Nephron progenitor cell (in vitro differentiated cells): ENCODE results near the gene PAK4.
A peak's percentile ranks its signal among the peaks of the same experiment; 100 is the strongest.

Experiments
- DNase-seq: peaks from one replicate; pipeline ENCODE4 v3.0.0; 2021
- H3K27ac Mint-ChIP-seq: 2 replicates; pipeline ENCODE4 v1.8.0; 2021; ENCODE audit warnings: mild to moderate bottlenecking, moderate library complexity, mixed read lengths
- H3K27me3 Mint-ChIP-seq: 2 replicates; pipeline ENCODE4 v1.8.0; 2021; ENCODE audit warnings: mild to moderate bottlenecking, low read depth, mixed read lengths; ENCODE audit not compliant: poor library complexity
- H3K36me3 Mint-ChIP-seq: 2 replicates; pipeline ENCODE4 v1.8.0; 2021; ENCODE audit warnings: low read depth, mixed read lengths
- H3K4me1 Mint-ChIP-seq: 2 replicates; pipeline ENCODE4 v1.8.0; 2021; ENCODE audit warnings: mixed read lengths
- H3K4me3 Mint-ChIP-seq: 2 replicates; pipeline ENCODE4 v1.8.0; 2021; ENCODE audit warnings: mild to moderate bottlenecking, moderate library complexity, mixed read lengths
- H3K9me3 Mint-ChIP-seq: 2 replicates; pipeline ENCODE4 v1.8.0; 2021; ENCODE audit warnings: mild to moderate bottlenecking, moderate library complexity, mixed read lengths
- TF ChIP-seq, protein P1 (sequence below): fragments of 200-600 bp; sonication (generic); IDR thresholded peaks from 2 replicates; pipeline ENCODE4 v1.5.0; 2021; ENCODE audit warnings: antibody characterized with exemption

Gene PAK4

DNA sequence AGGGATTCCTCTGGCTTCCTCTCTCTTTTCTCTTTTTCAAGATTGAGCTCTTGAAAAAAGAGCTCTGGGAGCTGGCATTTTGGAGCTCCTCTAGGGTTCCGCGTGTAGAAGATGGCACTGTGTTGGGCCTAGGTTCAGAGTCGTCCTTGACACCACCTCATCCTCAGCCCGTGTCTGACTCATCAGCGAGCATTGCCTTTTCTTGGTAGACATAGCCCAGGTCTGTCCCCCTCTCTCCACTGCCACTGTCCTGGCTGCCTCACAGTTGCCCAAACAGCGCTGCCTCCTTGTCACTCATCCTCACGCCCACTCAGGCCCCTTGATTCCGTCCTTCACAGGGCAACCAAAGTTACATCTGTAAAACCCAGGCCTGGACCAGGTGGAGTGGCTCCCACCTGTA, 24.6 kb downstream of the PAK4 start:
- Mint-ChIP-seq H3K36me3 (peaks cover 38% of the 10 kb centered on the region), H3K4me3 (no peak overlapping the region), H3K4me1 (peaks cover 20% of the 10 kb centered on the region), H3K9me3 (peaks cover 23% of the 10 kb centered on the region), H3K27ac (no peak overlapping the region), H3K27me3 (no peaks in the 10 kb centered on the region)
- TF ChIP-seq, protein P1, sequence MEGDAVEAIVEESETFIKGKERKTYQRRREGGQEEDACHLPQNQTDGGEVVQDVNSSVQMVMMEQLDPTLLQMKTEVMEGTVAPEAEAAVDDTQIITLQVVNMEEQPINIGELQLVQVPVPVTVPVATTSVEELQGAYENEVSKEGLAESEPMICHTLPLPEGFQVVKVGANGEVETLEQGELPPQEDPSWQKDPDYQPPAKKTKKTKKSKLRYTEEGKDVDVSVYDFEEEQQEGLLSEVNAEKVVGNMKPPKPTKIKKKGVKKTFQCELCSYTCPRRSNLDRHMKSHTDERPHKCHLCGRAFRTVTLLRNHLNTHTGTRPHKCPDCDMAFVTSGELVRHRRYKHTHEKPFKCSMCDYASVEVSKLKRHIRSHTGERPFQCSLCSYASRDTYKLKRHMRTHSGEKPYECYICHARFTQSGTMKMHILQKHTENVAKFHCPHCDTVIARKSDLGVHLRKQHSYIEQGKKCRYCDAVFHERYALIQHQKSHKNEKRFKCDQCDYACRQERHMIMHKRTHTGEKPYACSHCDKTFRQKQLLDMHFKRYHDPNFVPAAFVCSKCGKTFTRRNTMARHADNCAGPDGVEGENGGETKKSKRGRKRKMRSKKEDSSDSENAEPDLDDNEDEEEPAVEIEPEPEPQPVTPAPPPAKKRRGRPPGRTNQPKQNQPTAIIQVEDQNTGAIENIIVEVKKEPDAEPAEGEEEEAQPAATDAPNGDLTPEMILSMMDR: no peak
- no peak for DNase-seq

DNA sequence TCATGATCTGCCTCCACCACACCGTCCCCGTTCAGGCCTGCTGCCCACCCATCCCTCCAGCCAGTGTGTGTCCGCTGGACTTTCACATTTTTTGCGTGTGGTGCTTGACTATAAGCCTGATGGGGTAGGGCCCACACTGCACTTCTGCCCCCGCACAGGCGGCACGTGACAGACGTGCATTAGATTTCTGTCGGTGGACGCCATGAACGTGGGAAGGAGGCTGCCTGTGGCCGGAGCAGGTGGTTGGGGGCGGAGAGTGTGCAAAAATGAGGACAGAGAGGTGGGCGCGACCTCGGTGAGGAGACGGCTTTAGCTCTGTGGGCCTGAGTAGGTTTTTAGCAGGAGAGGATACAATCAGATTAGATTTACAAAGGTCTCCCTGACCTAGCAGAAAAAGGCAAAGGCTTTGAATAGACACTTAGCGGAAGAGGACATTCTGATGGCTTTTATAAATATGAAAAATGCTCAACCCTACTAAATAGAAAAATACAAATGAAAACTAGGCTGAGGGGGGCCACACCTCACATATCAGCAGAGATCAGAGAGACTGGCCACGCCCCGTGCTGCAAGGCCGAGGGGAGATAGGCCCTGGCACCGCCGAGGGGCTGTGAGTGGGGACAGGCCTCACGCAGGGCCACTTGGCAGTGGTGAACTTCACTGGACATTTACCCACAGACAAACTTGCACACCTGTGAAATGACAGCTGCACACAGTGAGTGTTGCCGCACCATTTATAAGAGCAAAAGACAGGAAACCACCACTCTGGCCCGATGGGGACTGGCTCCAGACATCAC, 25.4 kb downstream of the PAK4 start:
- no peak for DNase-seq
- Mint-ChIP-seq H3K9me3 (peaks cover 23% of the 10 kb centered on the region), H3K4me3 (no peak overlapping the region), H3K36me3 (peaks cover 37% of the 10 kb centered on the region), H3K27ac (no peak overlapping the region), H3K27me3 (no peaks in the 10 kb centered on the region), H3K4me1 (peaks cover 25% of the 10 kb centered on the region)
- TF ChIP-seq, protein P1: no peak

GRCh38 chr19:39152066-39152465, 26.5 kb downstream of the PAK4 start:
- TF ChIP-seq, protein P1: no peak
- Mint-ChIP-seq H3K27ac (no peak overlapping the region), H3K9me3 (peaks cover 23% of the 10 kb centered on the region), H3K27me3 (no peaks in the 10 kb centered on the region), H3K4me1 (peaks cover 31% of the 10 kb centered on the region), H3K4me3 (no peak overlapping the region), H3K36me3 (peaks cover 33% of the 10 kb centered on the region)
- no peak for DNase-seq

- TF ChIP-seq, protein P1: no peak
- Mint-ChIP-seq H3K9me3 (peaks cover 7% of the 10 kb centered on the region), H3K27ac (peak overlapping the region; percentile 88), H3K27me3 (no peaks in the 10 kb centered on the region), H3K4me3 (peak overlapping the region; percentile 10), H3K36me3 (peaks cover 15% of the 10 kb centered on the region), H3K4me1 (peaks cover 46% of the 10 kb centered on the region)
- DNase-seq: no peak
These were observed 28.6 kb downstream of the PAK4 start for GRCh38 chr19:39154100-39154628.

GRCh38 chr19:39154629-39155100, 29.1 kb downstream of the PAK4 start:
- H3K27ac Mint-ChIP-seq: no peak overlapping the region
- peaks cover 6% of the 10 kb centered on the region for H3K9me3 Mint-ChIP-seq
- DNase-seq: no peak
- H3K4me1 Mint-ChIP-seq: peaks cover 46% of the 10 kb centered on the region
- TF ChIP-seq, protein P1: no peak
- H3K36me3 Mint-ChIP-seq: peaks cover 14% of the 10 kb centered on the region
- no peak overlapping the region for H3K4me3 Mint-ChIP-seq
- H3K27me3 Mint-ChIP-seq: no peaks in the 10 kb centered on the region
